H9 (cell line): ENCODE data around the gene VDR. TPM values are rescaled to one million over a fixed set of nuclear protein-coding genes. Genes with fewer than 3 reads are reported as not detected.
A peak's percentile ranks its signal among the peaks of the same experiment; 100 is the strongest.

ENCODE experiments used
- DNase-seq: peaks from one replicate; pipeline ENCODE4 v3.0.0-alpha.2; 2017
- H2AFZ ChIP-seq: one replicate; pipeline ENCODE4 v1.6.1; 2013; ENCODE audit warnings: mild to moderate bottlenecking, low read length, control low read depth, moderate library complexity
- H2AK5ac ChIP-seq: 2 replicates; pipeline ENCODE4 v1.6.1; 2013; ENCODE audit warnings: low read length, control low read depth, mixed read lengths; ENCODE audit not compliant: insufficient read length
- H2BK120ac ChIP-seq: one replicate; pipeline ENCODE4 v1.6.1; 2013; ENCODE audit warnings: low read depth, mild to moderate bottlenecking, low read length, control low read depth, inconsistent platforms; ENCODE audit not compliant: poor library complexity, severe bottlenecking
- H2BK12ac ChIP-seq: 2 replicates; pipeline ENCODE4 v1.6.1; 2013; ENCODE audit warnings: low read length, control low read depth, mixed read lengths, low read depth; ENCODE audit not compliant: insufficient read length
- H2BK15ac ChIP-seq: 2 replicates; pipeline ENCODE4 v1.6.1; 2013; ENCODE audit warnings: low read depth, low read length, control low read depth
- H2BK20ac ChIP-seq: one replicate; pipeline ENCODE4 v1.6.1; 2013; ENCODE audit warnings: low read depth, mild to moderate bottlenecking, low read length, control low read depth, inconsistent platforms; ENCODE audit not compliant: poor library complexity, severe bottlenecking
- H2BK5ac ChIP-seq: 2 replicates; pipeline ENCODE4 v1.6.1; 2013; ENCODE audit warnings: low read length, control low read depth, mixed read lengths; ENCODE audit not compliant: insufficient read length
- H3K14ac ChIP-seq: 2 replicates; pipeline ENCODE4 v1.6.1; 2013; ENCODE audit warnings: low read length, control low read depth; ENCODE audit not compliant: insufficient read depth
- H3K18ac ChIP-seq: 2 replicates; pipeline ENCODE4 v1.6.1; 2013; ENCODE audit warnings: low read depth, mild to moderate bottlenecking, mixed read lengths, low read length, control low read depth; ENCODE audit not compliant: insufficient read length
- H3K23ac ChIP-seq: 2 replicates; pipeline ENCODE4 v1.6.1; 2013; ENCODE audit warnings: low read length, control low read depth, mixed read lengths, low read depth; ENCODE audit not compliant: insufficient read length
- H3K23me2 ChIP-seq: 2 replicates; pipeline ENCODE4 v1.6.1; 2013; ENCODE audit warnings: low read depth, mild to moderate bottlenecking, mixed read lengths, low read length, control low read depth; ENCODE audit not compliant: insufficient read length, poor library complexity, severe bottlenecking
- H3K27ac ChIP-seq: 2 replicates; pipeline ENCODE4 v1.5.1; 2013; ENCODE audit warnings: low read length, control low read depth, mixed read lengths, low read depth; ENCODE audit not compliant: insufficient read length
- H3K27me3 ChIP-seq: 2 replicates; pipeline ENCODE4 v1.6.1; 2013; ENCODE audit warnings: low read length, control low read depth, inconsistent platforms; ENCODE audit not compliant: insufficient read depth
- H3K4ac ChIP-seq: 2 replicates; pipeline ENCODE4 v1.6.1; 2013; ENCODE audit warnings: low read depth, mild to moderate bottlenecking, control low read depth, inconsistent platforms, low read length, moderate library complexity
- H3K4me1 ChIP-seq: 2 replicates; pipeline ENCODE4 v1.6.1; 2013; ENCODE audit warnings: low read length, control low read depth, inconsistent platforms; ENCODE audit not compliant: insufficient read depth
- H3K4me2 ChIP-seq: 2 replicates; pipeline ENCODE4 v1.6.1; 2013; ENCODE audit warnings: low read length, control low read depth, mixed read lengths; ENCODE audit not compliant: insufficient read length, insufficient read depth
- H3K56ac ChIP-seq: 2 replicates; pipeline ENCODE4 v1.6.1; 2013; ENCODE audit warnings: low read depth, mild to moderate bottlenecking, mixed read lengths, low read length, control low read depth; ENCODE audit not compliant: insufficient read length
- H3K79me1 ChIP-seq: 2 replicates; pipeline ENCODE4 v1.6.1; 2013; ENCODE audit warnings: low read depth, mild to moderate bottlenecking, moderate library complexity, low read length, control low read depth, inconsistent platforms; ENCODE audit not compliant: insufficient read depth, poor library complexity, severe bottlenecking
- H3K79me2 ChIP-seq: 2 replicates; pipeline ENCODE4 v1.6.1; 2013; ENCODE audit warnings: low read length, control low read depth, inconsistent platforms; ENCODE audit not compliant: insufficient read depth
- H3K9ac ChIP-seq: 2 replicates; pipeline ENCODE4 v1.6.1; 2013; ENCODE audit warnings: low read length, control low read depth, mixed read lengths; ENCODE audit not compliant: insufficient read length; ENCODE audit errors: extremely low read depth
- H3K9me3 ChIP-seq: one replicate; pipeline ENCODE4 v1.6.1; 2013; ENCODE audit warnings: low read depth, low read length, inconsistent platforms; ENCODE audit not compliant: control insufficient read depth
- H3T11ph ChIP-seq: one replicate; pipeline ENCODE4 v1.6.1; 2013; ENCODE audit warnings: mild to moderate bottlenecking, low read length, control low read depth, inconsistent platforms
- H4K20me1 ChIP-seq: one replicate; pipeline ENCODE4 v1.6.1; 2013; ENCODE audit not compliant: control insufficient read depth, insufficient read length, insufficient read depth
- H4K5ac ChIP-seq: 2 replicates; pipeline ENCODE4 v1.6.1; 2013; ENCODE audit warnings: low read depth, mild to moderate bottlenecking, mixed read lengths, low read length, control low read depth; ENCODE audit not compliant: insufficient read length
- H4K8ac ChIP-seq: replicated peaks from 2 replicates; pipeline ENCODE4 v1.6.1; 2013; ENCODE audit warnings: low read length, control low read depth, mixed read lengths, low read depth; ENCODE audit not compliant: insufficient read length
- H4K91ac ChIP-seq: 2 replicates; pipeline ENCODE4 v1.6.1; 2013; ENCODE audit warnings: low read depth, mild to moderate bottlenecking, moderate library complexity, mixed read lengths, low read length, control low read depth; ENCODE audit not compliant: insufficient read length
- H3K27ac Mint-ChIP-seq, 3 experiments: 2 replicates in 2 of 3; 3 replicates in 1 of 3; pipeline ENCODE4 v1.8.0; 2020 to 2021; ENCODE audit warnings: mixed read lengths in 3 of 3, mild to moderate bottlenecking in 1 of 3, moderate library complexity in 1 of 3
- H3K27me3 Mint-ChIP-seq: 2 replicates; pipeline ENCODE4 v1.8.0; 2021; ENCODE audit warnings: low read depth, mild to moderate bottlenecking, moderate library complexity, mixed read lengths
- H3K36me3 Mint-ChIP-seq, 3 experiments: 2 replicates in 2 of 3; 3 replicates in 1 of 3; pipeline ENCODE4 v1.8.0; 2020 to 2021; ENCODE audit warnings: low read depth in 3 of 3, mixed read lengths in 3 of 3; ENCODE audit not compliant: insufficient read depth in 1 of 3
- H3K4me1 Mint-ChIP-seq, 2 experiments: 2 replicates each; pipeline ENCODE4 v1.8.0; 2020; ENCODE audit warnings: mixed read lengths in 2 of 2
- H3K4me3 Mint-ChIP-seq, 2 experiments: 2 replicates in 1 of 2; 3 replicates in 1 of 2; pipeline ENCODE4 v1.8.0; 2020 to 2021; ENCODE audit warnings: mild to moderate bottlenecking in 2 of 2, mixed read lengths in 2 of 2, moderate library complexity in 1 of 2
- H3K9me3 Mint-ChIP-seq, 2 experiments: 2 replicates in 1 of 2; 3 replicates in 1 of 2; pipeline ENCODE4 v1.8.0; 2020; ENCODE audit warnings: mild to moderate bottlenecking in 2 of 2, mixed read lengths in 2 of 2, moderate library complexity in 1 of 2
- CTCF ChIP-seq: fragments of 200-600 bp; sonication (generic); conservative IDR thresholded peaks from 3 replicates; pipeline ENCODE4 v1.8.0; 2021; ENCODE audit warnings: antibody characterized with exemption, mild to moderate bottlenecking
- WGBS: extraction: QIAGEN DNeasy Blood & Tissue Kit; methylation state at CpG from one replicate; pipeline ENCODE4 v1.1.7; 2013; ENCODE audit warnings: missing lambda C conversion rate, low lambda C conversion rate, mixed read lengths; ENCODE audit not compliant: insufficient read length; ENCODE audit errors: extremely low coverage; 5-methylcytosine and 5-hydroxymethylcytosine counted together
- total RNA-seq: library from RNA; stranded (reverse); gene quantifications from 2 replicates; pipeline ENCODE4 v1.2.1, GENCODE V29; 2021

Gene VDR
- total RNA-seq, 1 experiment from 2014 or later = 0.61 TPM

GRCh38 chr12:47896022-47896421, 8.8 kb downstream of the VDR start:
- Histone ChIP-seq H3K9ac (no peak overlapping the region), H3K9me3 (no peaks in the 10 kb centered on the region), H2AFZ (no peak overlapping the region), H3K4me1 (peaks cover 5% of the 10 kb centered on the region), H2BK12ac (no peak overlapping the region), H3T11ph (no peak overlapping the region), H4K20me1 (no peaks in the 10 kb centered on the region), H2BK20ac (no peak overlapping the region), H2BK15ac (no peak overlapping the region), H4K91ac (no peak overlapping the region), H3K18ac (no peak overlapping the region), H3K4ac (no peak overlapping the region), H3K56ac (no peak overlapping the region), H3K79me2 (no peaks in the 10 kb centered on the region), H4K8ac (no peak overlapping the region), H3K27ac (no peak overlapping the region), H3K23me2 (no peaks in the 10 kb centered on the region), H3K14ac (no peak overlapping the region), H3K4me2 (no peak overlapping the region), H3K27me3 (no peaks in the 10 kb centered on the region), H2AK5ac (no peak overlapping the region), H4K5ac (no peak overlapping the region), H3K23ac (no peak overlapping the region), H3K79me1 (no peaks in the 10 kb centered on the region), H2BK5ac (no peak overlapping the region), H2BK120ac (no peak overlapping the region)
- peak overlapping the region in 1 of 3 experiments; percentile 21; a peak in 2 of 7 replicates for H3K27ac Mint-ChIP-seq
- no peaks in the 10 kb centered on the region for H3K36me3 Mint-ChIP-seq
- H3K9me3 Mint-ChIP-seq = no peaks in the 10 kb centered on the region
- WGBS = no CpG with 5 or more reads among the region's 4 CpGs
- H3K4me3 Mint-ChIP-seq = no peak overlapping the region
- TF ChIP-seq CTCF = no peak
- H3K4me1 Mint-ChIP-seq = peaks cover 12 to 14% of the 10 kb centered on the region in 2 experiments
- no peak for DNase-seq
- H3K27me3 Mint-ChIP-seq = peaks cover 76% of the 10 kb centered on the region
